Measurements from ENCODE around the gene NBL1.
A peak's percentile ranks its signal among the peaks of the same experiment; 100 is the strongest.
"Not testable (repeated sequence)": the region's sequence is repeated elsewhere in the genome, so short reads cannot be mapped to it uniquely, and the experiment has no call there.

NBL1 gene

GRCh38 chr1:19632211-19632610 lies 11.9 kb upstream of the NBL1 start:
- H3K4me3 Mint-ChIP-seq: no peak overlapping the region
- no peak for DNase-seq
- no peaks in the 10 kb centered on the region for H3K9me3 Mint-ChIP-seq
- H3K36me3 Mint-ChIP-seq: peaks cover 17 to 19% of the 10 kb centered on the region in 2 donors
- H3K27me3 Mint-ChIP-seq: no peaks in the 10 kb centered on the region
- H3K27ac Mint-ChIP-seq: no peak overlapping the region
- no peak for ATAC-seq (replicated peaks)
- no peaks in the 10 kb centered on the region for H3K4me1 Mint-ChIP-seq

- Mint-ChIP-seq H3K27me3 (no peaks in the 10 kb centered on the region), H3K27ac (no peak overlapping the region), H3K36me3 (peaks cover 10 to 13% of the 10 kb centered on the region in 2 donors), H3K4me1 (no peaks in the 10 kb centered on the region), H3K4me3 (no peak overlapping the region), H3K9me3 (no peaks in the 10 kb centered on the region)
- no peak for DNase-seq
- ATAC-seq (replicated peaks): no peak
Observed at GRCh38 chr1:19633106-19633505, 11.0 kb upstream of the NBL1 start.

GRCh38 chr1:19635064-19635463 lies 9.0 kb upstream of the NBL1 start:
- not testable (repeated sequence) for ATAC-seq (replicated peaks); H3K27ac Mint-ChIP-seq; H3K9me3 Mint-ChIP-seq; H3K4me3 Mint-ChIP-seq; H3K36me3 Mint-ChIP-seq; H3K4me1 Mint-ChIP-seq; H3K27me3 Mint-ChIP-seq; DNase-seq

DNA sequence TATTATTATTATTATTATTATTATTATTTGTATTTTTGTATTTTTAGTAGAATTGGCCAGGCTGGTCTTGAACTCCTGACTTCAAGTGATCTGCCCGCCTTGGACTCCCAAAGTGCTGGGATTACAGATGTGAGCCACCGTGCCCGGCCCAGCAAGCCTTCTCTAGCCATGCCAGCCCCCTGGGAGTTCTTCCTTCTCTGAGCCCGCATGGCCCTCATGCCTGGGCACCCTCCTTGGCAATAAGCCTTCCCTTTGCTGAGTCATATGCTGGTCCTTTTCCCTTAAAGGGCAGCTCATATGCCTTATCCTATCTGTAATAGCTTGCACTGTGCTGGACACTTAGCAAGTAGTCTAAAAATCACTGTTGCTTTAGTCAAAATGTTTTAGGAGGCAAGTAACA lies 8.5 kb upstream of the NBL1 start:
- DNase-seq: no peak
- Mint-ChIP-seq H3K27ac (no peak overlapping the region), H3K4me3 (no peak overlapping the region), H3K27me3 (peaks cover 0 to 7% of the 10 kb centered on the region in 2 donors), H3K9me3 (no peaks in the 10 kb centered on the region), H3K36me3 (no peaks in the 10 kb centered on the region), H3K4me1 (no peaks in the 10 kb centered on the region)
- no peak for ATAC-seq (replicated peaks)

DNA sequence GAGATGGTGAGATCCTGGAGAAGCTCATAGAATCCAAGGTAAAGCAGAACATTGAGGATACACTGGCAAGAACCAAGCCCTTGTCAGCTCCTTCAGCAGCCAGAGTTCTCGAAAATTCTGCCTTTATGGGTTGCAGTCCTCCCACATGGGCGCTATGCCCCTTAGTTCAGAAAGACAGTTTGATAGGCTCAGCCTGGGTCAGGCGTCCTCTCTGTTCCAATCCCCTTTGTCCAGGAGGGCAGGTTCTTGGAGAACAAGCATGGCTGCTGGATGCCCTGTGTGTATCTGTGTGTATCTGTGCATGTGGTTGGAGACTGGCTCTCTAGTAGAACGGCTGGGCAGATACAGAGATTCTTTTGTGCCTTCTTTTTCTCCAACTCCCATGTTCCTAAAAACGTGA lies 8.0 kb upstream of the NBL1 start:
- DNase-seq: no peak
- no peak overlapping the region for H3K27ac Mint-ChIP-seq
- no peak overlapping the region for H3K4me3 Mint-ChIP-seq
- H3K9me3 Mint-ChIP-seq: no peaks in the 10 kb centered on the region
- ATAC-seq (replicated peaks): no peak
- no peaks in the 10 kb centered on the region for H3K4me1 Mint-ChIP-seq
- peaks cover 3 to 11% of the 10 kb centered on the region in 2 donors for H3K27me3 Mint-ChIP-seq
- H3K36me3 Mint-ChIP-seq: no peaks in the 10 kb centered on the region

DNA sequence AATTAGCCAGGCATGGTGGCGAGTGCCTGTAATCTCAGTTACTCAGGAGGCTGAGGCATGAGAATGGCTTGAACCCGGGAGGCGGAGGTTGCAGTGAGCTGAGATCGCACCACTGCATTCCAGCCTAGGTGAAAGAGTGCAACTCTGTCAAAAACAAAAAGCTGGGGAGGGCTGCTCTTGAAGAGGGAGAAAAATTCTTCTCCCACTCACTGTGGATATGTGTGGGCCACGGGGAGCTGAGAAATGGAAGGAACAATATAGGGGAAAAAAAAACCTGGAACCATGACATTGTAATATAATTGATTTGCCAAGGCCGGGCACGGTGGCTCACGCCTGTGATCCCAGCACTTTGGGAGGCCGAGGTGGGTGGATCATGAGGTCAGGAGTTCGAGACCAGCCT lies 7.4 kb upstream of the NBL1 start:
- H3K27me3 Mint-ChIP-seq: peaks cover 9 to 18% of the 10 kb centered on the region in 2 donors
- not testable (repeated sequence) for H3K27ac Mint-ChIP-seq; ATAC-seq (replicated peaks); H3K9me3 Mint-ChIP-seq; H3K4me1 Mint-ChIP-seq; H3K36me3 Mint-ChIP-seq; H3K4me3 Mint-ChIP-seq; DNase-seq

- ATAC-seq (replicated peaks): no peak
- Mint-ChIP-seq H3K27me3 (peaks cover 15 to 27% of the 10 kb centered on the region in 2 donors), H3K4me3 (no peak overlapping the region), H3K36me3 (no peaks in the 10 kb centered on the region), H3K27ac (no peak overlapping the region), H3K4me1 (no peaks in the 10 kb centered on the region), H3K9me3 (no peaks in the 10 kb centered on the region)
- no peak for DNase-seq
Observed at GRCh38 chr1:19637606-19638005, 6.5 kb upstream of the NBL1 start.

DNA sequence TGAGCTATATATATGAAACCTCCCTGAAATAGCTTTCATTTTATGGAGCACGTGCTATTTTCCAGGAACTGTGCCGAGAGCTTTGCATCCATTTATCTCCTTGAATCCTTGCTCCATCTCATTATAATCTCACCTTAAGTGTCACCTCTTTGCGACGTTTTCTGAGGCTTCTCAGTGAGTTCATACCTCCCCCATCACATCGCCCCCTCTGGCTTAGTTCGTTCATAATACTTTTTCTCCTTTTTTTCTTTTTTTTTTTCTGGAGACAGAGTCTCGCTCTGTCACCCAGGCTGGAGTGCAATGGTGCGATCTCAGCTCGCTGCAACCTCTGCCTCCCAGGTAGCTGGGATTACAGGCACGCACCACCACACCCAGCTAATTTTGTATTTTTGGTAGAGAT lies 4.9 kb upstream of the NBL1 start:
- ATAC-seq (replicated peaks); H3K9me3 Mint-ChIP-seq; H3K4me3 Mint-ChIP-seq; H3K27ac Mint-ChIP-seq; H3K36me3 Mint-ChIP-seq; DNase-seq; H3K4me1 Mint-ChIP-seq: not testable (repeated sequence)
- H3K27me3 Mint-ChIP-seq: peaks cover 27 to 40% of the 10 kb centered on the region in 2 donors

- peaks cover 5 to 10% of the 10 kb centered on the region in 2 donors for H3K4me1 Mint-ChIP-seq
- ATAC-seq (replicated peaks) (no peak), DNase-seq (no peak)
- H3K9me3 Mint-ChIP-seq: no peaks in the 10 kb centered on the region
- H3K27me3 Mint-ChIP-seq: peaks cover 32 to 45% of the 10 kb centered on the region in 2 donors
- H3K27ac Mint-ChIP-seq: no peak overlapping the region
- H3K4me3 Mint-ChIP-seq: no peak overlapping the region
- peaks cover 0 to 3% of the 10 kb centered on the region in 2 donors for H3K36me3 Mint-ChIP-seq
Observed at GRCh38 chr1:19639999-19640362, 4.1 kb upstream of the NBL1 start.

DNA sequence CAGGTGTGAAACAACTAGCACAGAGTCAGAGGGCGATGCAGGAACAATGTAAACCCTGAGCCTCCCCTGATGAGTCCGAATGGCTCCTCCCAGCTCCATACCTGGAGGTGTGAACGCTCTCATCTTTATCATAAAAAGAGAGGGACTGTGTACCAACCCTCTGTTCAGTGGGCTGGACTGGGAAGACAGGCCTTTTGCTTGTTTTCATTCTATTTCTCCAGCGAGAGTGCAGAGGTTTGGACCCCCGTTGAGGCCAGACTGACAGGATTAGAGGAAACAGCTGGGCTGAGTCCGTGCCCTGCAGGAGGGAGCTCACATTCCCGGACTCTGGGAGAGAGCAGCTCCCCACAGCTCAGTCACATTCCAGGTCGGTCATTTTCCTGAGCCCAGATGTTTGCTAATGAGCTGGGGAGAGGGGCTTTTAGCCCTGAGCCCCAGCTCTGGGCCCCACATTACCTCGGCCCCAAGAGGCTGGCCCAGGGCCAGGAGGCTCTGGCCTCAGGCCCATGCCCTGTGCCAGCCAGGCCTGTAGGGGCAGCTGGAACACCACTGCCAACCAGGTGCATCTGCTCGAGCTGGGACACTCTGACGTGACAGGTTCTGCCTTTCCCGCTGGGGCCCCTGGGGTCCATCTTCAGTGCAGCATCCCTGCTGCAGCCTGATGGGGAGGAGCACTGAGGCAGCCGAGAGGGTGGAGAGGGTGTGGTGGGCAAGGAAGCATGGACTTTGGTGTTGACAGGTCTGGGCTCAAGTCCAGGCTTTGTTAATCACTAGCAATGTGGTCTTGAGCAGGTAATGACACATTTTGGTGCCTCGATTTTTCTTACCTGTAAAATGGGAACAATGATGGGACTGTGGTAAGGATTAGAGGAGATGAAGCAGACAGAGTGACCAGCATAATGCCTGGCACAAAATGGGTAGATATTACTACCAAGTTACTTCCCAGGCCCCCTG lies 3.5 kb upstream of the NBL1 start:
- Mint-ChIP-seq H3K27me3 (peaks cover 34 to 51% of the 10 kb centered on the region in 2 donors), H3K4me1 (peaks cover 6 to 17% of the 10 kb centered on the region in 2 donors), H3K9me3 (no peaks in the 10 kb centered on the region), H3K27ac (no peak overlapping the region), H3K36me3 (peaks cover 0 to 3% of the 10 kb centered on the region in 2 donors), H3K4me3 (no peak overlapping the region)
- DNase-seq (no peak), ATAC-seq (replicated peaks) (no peak)

DNA sequence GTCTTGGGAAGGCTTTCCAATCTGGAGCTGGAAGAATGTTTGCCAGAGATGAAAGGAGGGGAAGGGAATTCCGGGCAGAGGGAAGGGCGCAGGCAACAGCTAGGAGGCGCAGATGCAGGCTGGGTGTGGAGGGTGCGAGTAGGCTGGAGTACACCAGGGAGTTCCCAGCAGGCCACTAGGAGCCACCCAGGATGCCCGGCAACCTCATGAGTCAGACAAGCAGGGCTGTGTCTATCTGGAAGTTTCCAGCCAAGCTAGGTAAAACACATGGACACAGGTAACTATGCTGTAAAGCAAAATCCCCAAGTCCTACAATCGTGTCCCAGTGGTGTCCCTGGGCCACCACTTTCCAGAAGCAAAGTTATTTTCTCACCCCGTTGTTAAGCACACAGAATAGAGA lies 990 bp upstream of the NBL1 start:
- peaks cover 8 to 34% of the 10 kb centered on the region in 2 donors for H3K4me1 Mint-ChIP-seq
- peak overlapping the region; percentile 72 to 79 for H3K4me3 Mint-ChIP-seq
- ATAC-seq (replicated peaks): no peak
- H3K9me3 Mint-ChIP-seq: no peaks in the 10 kb centered on the region
- H3K27ac Mint-ChIP-seq: no peak overlapping the region
- no peak for DNase-seq
- H3K36me3 Mint-ChIP-seq: peaks cover 0 to 3% of the 10 kb centered on the region in 2 donors
- H3K27me3 Mint-ChIP-seq: peaks cover 52 to 72% of the 10 kb centered on the region in 2 donors

- H3K4me1 Mint-ChIP-seq: peaks cover 8 to 35% of the 10 kb centered on the region in 2 donors
- no peak for DNase-seq
- H3K27ac Mint-ChIP-seq: no peak overlapping the region
- ATAC-seq (replicated peaks): peak in 1 of 2 donors; percentile 30
- peaks cover 0 to 3% of the 10 kb centered on the region in 2 donors for H3K36me3 Mint-ChIP-seq
- no peaks in the 10 kb centered on the region for H3K9me3 Mint-ChIP-seq
- peaks cover 52 to 74% of the 10 kb centered on the region in 2 donors for H3K27me3 Mint-ChIP-seq
- H3K4me3 Mint-ChIP-seq: peak overlapping the region in 1 of 2 donors; percentile 99
Observed at GRCh38 chr1:19644395-19644680, 227 bp downstream of the NBL1 start.

GRCh38 chr1:19644681-19645410 lies 735 bp downstream of the NBL1 start:
- Mint-ChIP-seq H3K27me3 (peaks cover 56 to 78% of the 10 kb centered on the region in 2 donors), H3K9me3 (no peaks in the 10 kb centered on the region), H3K4me1 (peaks cover 8 to 35% of the 10 kb centered on the region in 2 donors), H3K27ac (peak overlapping the region; percentile 65), H3K4me3 (peak overlapping the region; percentile 92 to 99), H3K36me3 (peaks cover 0 to 3% of the 10 kb centered on the region in 2 donors)
- DNase-seq (no peak), ATAC-seq (replicated peaks) (peak; percentile 58 to 63)

DNA sequence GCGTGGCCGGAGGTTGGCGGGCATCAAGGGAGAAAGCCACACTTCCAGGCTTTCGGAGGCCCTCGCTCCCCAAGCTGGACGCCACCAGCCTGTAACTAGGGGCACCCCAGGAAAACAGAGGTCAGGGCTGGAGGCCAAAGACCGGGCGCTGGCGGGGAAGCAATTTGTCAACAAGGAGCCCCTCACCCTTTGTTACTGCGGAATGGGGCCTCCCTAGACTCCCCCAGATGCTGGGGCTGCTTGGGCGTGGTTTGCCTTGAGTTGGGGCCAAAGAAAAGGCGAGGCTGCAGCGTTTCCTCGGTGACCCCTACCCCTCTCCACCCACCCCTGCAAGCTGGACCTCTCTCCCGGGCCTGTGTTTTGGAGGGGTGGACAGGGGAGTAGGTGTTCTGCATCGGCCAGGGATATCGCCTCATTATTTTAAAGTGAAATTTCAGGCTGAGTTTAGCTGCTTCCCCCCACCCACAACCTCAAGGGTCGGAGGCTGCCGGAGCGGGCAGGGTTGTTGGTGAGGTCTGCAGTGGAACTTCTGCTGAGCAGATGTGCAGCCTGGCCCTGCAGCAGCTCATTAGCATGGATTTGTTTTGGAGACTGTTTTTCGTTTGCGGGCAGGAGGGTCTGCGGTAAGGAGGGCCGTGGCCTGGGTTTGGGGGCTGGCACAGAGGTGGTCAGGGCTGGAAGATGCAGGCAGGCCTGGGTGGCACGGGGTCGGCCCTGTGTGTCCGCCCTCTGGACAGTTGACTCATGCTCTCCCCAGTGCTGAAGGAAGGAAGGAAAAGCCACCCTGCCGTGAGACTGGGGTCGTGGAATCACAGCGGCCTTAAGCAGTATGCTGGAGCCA lies 1.5 kb downstream of the NBL1 start:
- Mint-ChIP-seq H3K4me3 (peak overlapping the region in 1 of 2 donors; percentile 99), H3K27me3 (peaks cover 59 to 78% of the 10 kb centered on the region in 2 donors), H3K36me3 (peaks cover 0 to 3% of the 10 kb centered on the region in 2 donors), H3K9me3 (no peaks in the 10 kb centered on the region), H3K27ac (peak overlapping the region; percentile 51), H3K4me1 (peaks cover 8 to 41% of the 10 kb centered on the region in 2 donors)
- ATAC-seq (replicated peaks): no peak
- no peak for DNase-seq
